K562 (cell line): ENCODE measurements around the gene MYH7. TPM values are rescaled to one million over a fixed set of nuclear protein-coding genes. Genes with fewer than 3 reads are reported as not detected.

Experiments used
- ARID2 ChIP-seq: fragments of 450-650 bp; IDR thresholded peaks from 2 replicates; pipeline ENCODE4 v1.6.1; 2017; ENCODE audit warnings: antibody characterized with exemption, mild to moderate bottlenecking
- CBFA2T2 ChIP-seq: fragments of 450-650 bp; conservative IDR thresholded peaks from 2 replicates; pipeline ENCODE4 v1.6.1; 2017; ENCODE audit warnings: mild to moderate bottlenecking
- DMBX1 ChIP-seq: fragments of 250-450 bp; sonication (Bioruptor Pico); IDR thresholded peaks from 2 replicates; pipeline ENCODE4 v1.8.0; 2022; ENCODE audit warnings: inconsistent platforms, mild to moderate bottlenecking, moderate library complexity, borderline replicate concordance
- FOSL1 ChIP-seq: fragments of 200-800 bp; sonication (Bioruptor generic); conservative IDR thresholded peaks from 2 replicates; pipeline ENCODE4 v1.6.1; 2016; ENCODE audit warnings: missing genetic modification characterization, missing compliant biosample characterization
- GABPA ChIP-seq: fragments of 200-800 bp; sonication (Bioruptor generic); conservative IDR thresholded peaks from 2 replicates; pipeline ENCODE4 v1.6.1; 2016; ENCODE audit warnings: low read depth, missing genetic modification characterization, missing compliant biosample characterization
- ILF3 ChIP-seq: fragments of 450-650 bp; IDR thresholded peaks from 2 replicates; pipeline ENCODE4 v1.6.1; 2018; ENCODE audit warnings: antibody characterized with exemption, mild to moderate bottlenecking, moderate library complexity, borderline replicate concordance
- MAFF ChIP-seq: IDR thresholded peaks from 2 replicates; pipeline ENCODE4 v1.6.1; 2012; ENCODE audit warnings: low read length, improper control_type of control experiment
- MECOM ChIP-seq: fragments of 250-450 bp; sonication (Bioruptor Pico); IDR thresholded peaks from 2 replicates; pipeline ENCODE4 v1.8.0; 2022; ENCODE audit warnings: inconsistent platforms
- MEF2D ChIP-seq: conservative IDR thresholded peaks from 2 replicates; pipeline ENCODE4 v1.6.1; 2016; ENCODE audit warnings: low read depth, missing genetic modification characterization, missing compliant biosample characterization
- NFE2L1 ChIP-seq: fragments of 450-650 bp; IDR thresholded peaks from 2 replicates; pipeline ENCODE4 v1.6.1; 2016; ENCODE audit warnings: missing genetic modification characterization, low read depth, mild to moderate bottlenecking, missing compliant biosample characterization, moderate library complexity, borderline replicate concordance
- OTX1 ChIP-seq: fragments of 450-650 bp; formaldehyde crosslinking; IDR thresholded peaks from 2 replicates; pipeline ENCODE4 v1.4.0; 2022; ENCODE audit warnings: mild to moderate bottlenecking
- PHF8 ChIP-seq: fragments of 200-600 bp; sonication (generic); IDR thresholded peaks from 2 replicates; pipeline ENCODE4 v1.6.1; 2012; ENCODE audit warnings: mixed run types, mild to moderate bottlenecking, inconsistent platforms, low read length, moderate library complexity, borderline replicate concordance
- RBM14 ChIP-seq: fragments of 200-400 bp; formaldehyde crosslinking; IDR thresholded peaks from 2 replicates; pipeline ENCODE4 v1.6.1; 2018; ENCODE audit warnings: low read depth, mild to moderate bottlenecking, low read length, moderate library complexity, borderline replicate concordance; ENCODE audit not compliant: insufficient read depth
- SAP30 ChIP-seq: fragments of 200-600 bp; sonication (generic); IDR thresholded peaks from 2 replicates; pipeline ENCODE4 v1.6.1; 2012; ENCODE audit warnings: borderline replicate concordance, low read depth, mild to moderate bottlenecking, moderate library complexity, low read length, control low read depth, inconsistent platforms; ENCODE audit not compliant: insufficient read depth, poor library complexity, severe bottlenecking
- SMARCA4 ChIP-seq: fragments of 450-650 bp; IDR thresholded peaks from 2 replicates; pipeline ENCODE4 v1.6.1; 2016
- XRCC4 ChIP-seq: IDR thresholded peaks from one replicate; pipeline ENCODE4 v1.6.1; 2011; ENCODE audit not compliant: insufficient read depth, insufficient read length; ENCODE audit errors: extremely low read depth
- ZNF316 ChIP-seq: fragments of 450-650 bp; IDR thresholded peaks from 2 replicates; pipeline ENCODE4 v1.6.1; 2016
- ZNF384 ChIP-seq: IDR thresholded peaks from 2 replicates; pipeline ENCODE4 v1.6.1; 2012; ENCODE audit warnings: low read depth, low read length, improper control_type of control experiment
- polyA plus RNA-seq, 8 experiments: library from polyadenylated mRNA; depleted of rRNA in 4 of 8; stranded (reverse) in 5 of 8; unstranded in 3 of 8; fragments of >200 nt; fragmentation: Nextera tagmentation in 2 of 8; fragmentation: Illumina TruSeq in 1 of 8; extraction: Ambion mirVana in 2 of 8; extraction: Trizol in 1 of 8; gene quantifications; 2 replicates each; pipeline versions ENCODE4 v1.2.1 to v1.2.3, GENCODE V29; 2011 to 2014; ENCODE audit warnings: inconsistent platforms in 1 of 8, missing spikeins in 1 of 8
- total RNA-seq, 7 experiments: library from RNA; depleted of rRNA in 6 of 7; stranded (reverse); fragments of >200 nt in 6 of 7; fragmentation: Illumina TruSeq in 2 of 7; extraction: Trizol in 2 of 7; gene quantifications; 2 replicates each; pipeline versions ENCODE4 v1.2.1 to v1.2.3, GENCODE V29; 2011 to 2021; ENCODE audit warnings: low replicate concordance in 1 of 7
- TF ChIP-seq, protein P1 (sequence below): fragments of 250-450 bp; sonication (Bioruptor Pico); IDR thresholded peaks from 2 replicates; pipeline ENCODE4 v1.8.0; 2021; ENCODE audit warnings: borderline replicate concordance, mild to moderate bottlenecking, moderate library complexity; ENCODE audit not compliant: poor library complexity, severe bottlenecking
- TF ChIP-seq, protein P2 (sequence below): fragments of 250-450 bp; sonication (Bioruptor Pico); IDR thresholded peaks from 2 replicates; pipeline ENCODE4 v1.5.0; 2020; ENCODE audit warnings: mild to moderate bottlenecking
- TF ChIP-seq, protein P3 (sequence below): sonication (generic); formaldehyde crosslinking; IDR thresholded peaks from 2 replicates; pipeline ENCODE4 v1.8.0; 2023; ENCODE audit warnings: mild to moderate bottlenecking, missing genetic modification reagents
- TF ChIP-seq, protein P4 (sequence below): sonication (generic); formaldehyde crosslinking; IDR thresholded peaks from 2 replicates; pipeline ENCODE4 v1.8.0; 2022; ENCODE audit warnings: missing genetic modification reagents, mild to moderate bottlenecking, borderline replicate concordance

The MYH7 gene
- total and polyA plus RNA-seq, 9 of the 15 experiments (the other 6 are each of a cell fraction or from before 2014, with no cell fraction given): not detected

DNA sequence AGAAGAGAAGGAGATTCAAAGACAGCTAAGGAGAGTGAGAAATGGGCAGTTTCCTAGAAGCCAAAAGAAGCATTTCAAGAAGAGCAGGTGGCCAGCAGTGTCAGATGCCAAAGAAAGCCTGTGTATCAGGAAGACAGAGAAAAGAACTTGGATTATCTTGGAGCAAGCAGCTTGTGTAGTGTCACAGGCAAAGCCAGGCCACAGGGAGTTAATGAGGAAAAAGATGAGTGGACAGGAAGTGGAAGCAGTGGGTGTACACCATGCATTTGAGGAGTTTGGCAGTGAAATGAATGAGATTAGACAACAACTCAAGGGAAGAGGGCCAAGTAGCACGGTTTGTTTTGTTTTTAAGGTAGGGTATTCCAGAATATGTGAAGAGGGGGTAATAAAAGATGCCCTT lies 5.6 kb upstream of the MYH7 start (continued):
- no peak for TF ChIP-seq MAFF
- TF ChIP-seq ZNF384: no peak
- TF ChIP-seq, protein P1, sequence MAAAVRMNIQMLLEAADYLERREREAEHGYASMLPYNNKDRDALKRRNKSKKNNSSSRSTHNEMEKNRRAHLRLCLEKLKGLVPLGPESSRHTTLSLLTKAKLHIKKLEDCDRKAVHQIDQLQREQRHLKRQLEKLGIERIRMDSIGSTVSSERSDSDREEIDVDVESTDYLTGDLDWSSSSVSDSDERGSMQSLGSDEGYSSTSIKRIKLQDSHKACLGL (CRISPR knock-in tag): no peak
- TF ChIP-seq PHF8: no peak
- no peak for TF ChIP-seq XRCC4
- no peak for TF ChIP-seq MEF2D (tag)
- no peak for TF ChIP-seq OTX1 (CRISPR knock-in tag)
- no peak for TF ChIP-seq RBM14
- no peak for TF ChIP-seq ILF3
- peak; percentile 67 for TF ChIP-seq CBFA2T2
- TF ChIP-seq DMBX1 (CRISPR knock-in tag): no peak
- TF ChIP-seq FOSL1 (tag): 0 out of 2 replicates have a peak, but pooled peaks have one; percentile 15
- no peak for TF ChIP-seq ARID2
- TF ChIP-seq SMARCA4: no peak
- TF ChIP-seq GABPA: 0 out of 2 replicates have a peak, but pooled peaks have one; percentile 44
- TF ChIP-seq ZNF316: peak; percentile 15; the same call in 1 of the 2 replicates
- TF ChIP-seq, protein P2, sequence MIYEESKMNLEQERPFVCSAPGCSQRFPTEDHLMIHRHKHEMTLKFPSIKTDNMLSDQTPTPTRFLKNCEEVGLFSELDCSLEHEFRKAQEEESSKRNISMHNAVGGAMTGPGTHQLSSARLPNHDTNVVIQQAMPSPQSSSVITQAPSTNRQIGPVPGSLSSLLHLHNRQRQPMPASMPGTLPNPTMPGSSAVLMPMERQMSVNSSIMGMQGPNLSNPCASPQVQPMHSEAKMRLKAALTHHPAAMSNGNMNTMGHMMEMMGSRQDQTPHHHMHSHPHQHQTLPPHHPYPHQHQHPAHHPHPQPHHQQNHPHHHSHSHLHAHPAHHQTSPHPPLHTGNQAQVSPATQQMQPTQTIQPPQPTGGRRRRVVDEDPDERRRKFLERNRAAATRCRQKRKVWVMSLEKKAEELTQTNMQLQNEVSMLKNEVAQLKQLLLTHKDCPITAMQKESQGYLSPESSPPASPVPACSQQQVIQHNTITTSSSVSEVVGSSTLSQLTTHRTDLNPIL (CRISPR knock-in tag): no peak
- TF ChIP-seq NFE2L1 (tag): no peak
- no peak for TF ChIP-seq SAP30
- TF ChIP-seq, protein P3, sequence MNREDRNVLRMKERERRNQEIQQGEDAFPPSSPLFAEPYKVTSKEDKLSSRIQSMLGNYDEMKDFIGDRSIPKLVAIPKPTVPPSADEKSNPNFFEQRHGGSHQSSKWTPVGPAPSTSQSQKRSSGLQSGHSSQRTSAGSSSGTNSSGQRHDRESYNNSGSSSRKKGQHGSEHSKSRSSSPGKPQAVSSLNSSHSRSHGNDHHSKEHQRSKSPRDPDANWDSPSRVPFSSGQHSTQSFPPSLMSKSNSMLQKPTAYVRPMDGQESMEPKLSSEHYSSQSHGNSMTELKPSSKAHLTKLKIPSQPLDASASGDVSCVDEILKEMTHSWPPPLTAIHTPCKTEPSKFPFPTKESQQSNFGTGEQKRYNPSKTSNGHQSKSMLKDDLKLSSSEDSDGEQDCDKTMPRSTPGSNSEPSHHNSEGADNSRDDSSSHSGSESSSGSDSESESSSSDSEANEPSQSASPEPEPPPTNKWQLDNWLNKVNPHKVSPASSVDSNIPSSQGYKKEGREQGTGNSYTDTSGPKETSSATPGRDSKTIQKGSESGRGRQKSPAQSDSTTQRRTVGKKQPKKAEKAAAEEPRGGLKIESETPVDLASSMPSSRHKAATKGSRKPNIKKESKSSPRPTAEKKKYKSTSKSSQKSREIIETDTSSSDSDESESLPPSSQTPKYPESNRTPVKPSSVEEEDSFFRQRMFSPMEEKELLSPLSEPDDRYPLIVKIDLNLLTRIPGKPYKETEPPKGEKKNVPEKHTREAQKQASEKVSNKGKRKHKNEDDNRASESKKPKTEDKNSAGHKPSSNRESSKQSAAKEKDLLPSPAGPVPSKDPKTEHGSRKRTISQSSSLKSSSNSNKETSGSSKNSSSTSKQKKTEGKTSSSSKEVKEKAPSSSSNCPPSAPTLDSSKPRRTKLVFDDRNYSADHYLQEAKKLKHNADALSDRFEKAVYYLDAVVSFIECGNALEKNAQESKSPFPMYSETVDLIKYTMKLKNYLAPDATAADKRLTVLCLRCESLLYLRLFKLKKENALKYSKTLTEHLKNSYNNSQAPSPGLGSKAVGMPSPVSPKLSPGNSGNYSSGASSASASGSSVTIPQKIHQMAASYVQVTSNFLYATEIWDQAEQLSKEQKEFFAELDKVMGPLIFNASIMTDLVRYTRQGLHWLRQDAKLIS (CRISPR knock-in tag): no peak
- no peak for TF ChIP-seq MECOM (CRISPR knock-in tag)
- TF ChIP-seq, protein P4, sequence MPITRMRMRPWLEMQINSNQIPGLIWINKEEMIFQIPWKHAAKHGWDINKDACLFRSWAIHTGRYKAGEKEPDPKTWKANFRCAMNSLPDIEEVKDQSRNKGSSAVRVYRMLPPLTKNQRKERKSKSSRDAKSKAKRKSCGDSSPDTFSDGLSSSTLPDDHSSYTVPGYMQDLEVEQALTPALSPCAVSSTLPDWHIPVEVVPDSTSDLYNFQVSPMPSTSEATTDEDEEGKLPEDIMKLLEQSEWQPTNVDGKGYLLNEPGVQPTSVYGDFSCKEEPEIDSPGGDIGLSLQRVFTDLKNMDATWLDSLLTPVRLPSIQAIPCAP: no peak
- TF ChIP-seq, all 486 proteins: peak for 17
